GM12874 (cell line): ENCODE measurements around the gene AUTS2.

ENCODE experiments used
- TF ChIP-seq, protein P1 (sequence below): IDR thresholded peaks from 2 replicates; pipeline ENCODE4 v1.5.1; 2011; ENCODE audit warnings: low read depth, mild to moderate bottlenecking, control low read depth, low read length, moderate library complexity; ENCODE audit not compliant: insufficient read depth

The AUTS2 gene

DNA sequence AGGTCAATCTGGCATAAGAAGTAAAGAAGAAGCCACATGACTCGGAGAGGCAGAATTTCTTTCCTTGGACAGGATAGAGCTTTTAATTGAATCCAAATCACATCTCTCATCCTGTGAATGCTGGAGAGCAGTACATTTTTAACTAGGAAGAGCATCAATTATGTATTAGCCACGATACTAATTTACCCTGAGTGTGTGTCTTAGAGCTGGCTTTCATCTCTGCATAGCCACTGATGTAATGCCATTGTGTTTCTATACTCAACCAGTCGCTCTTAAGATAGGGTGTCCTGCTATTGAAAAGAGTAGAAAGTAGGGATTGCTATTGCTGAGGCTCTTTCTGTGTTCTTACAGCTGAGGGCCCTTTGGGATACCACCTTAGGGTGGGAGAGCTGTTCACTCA is 280.3 kb downstream of the AUTS2 start:
- TF ChIP-seq, protein P1, sequence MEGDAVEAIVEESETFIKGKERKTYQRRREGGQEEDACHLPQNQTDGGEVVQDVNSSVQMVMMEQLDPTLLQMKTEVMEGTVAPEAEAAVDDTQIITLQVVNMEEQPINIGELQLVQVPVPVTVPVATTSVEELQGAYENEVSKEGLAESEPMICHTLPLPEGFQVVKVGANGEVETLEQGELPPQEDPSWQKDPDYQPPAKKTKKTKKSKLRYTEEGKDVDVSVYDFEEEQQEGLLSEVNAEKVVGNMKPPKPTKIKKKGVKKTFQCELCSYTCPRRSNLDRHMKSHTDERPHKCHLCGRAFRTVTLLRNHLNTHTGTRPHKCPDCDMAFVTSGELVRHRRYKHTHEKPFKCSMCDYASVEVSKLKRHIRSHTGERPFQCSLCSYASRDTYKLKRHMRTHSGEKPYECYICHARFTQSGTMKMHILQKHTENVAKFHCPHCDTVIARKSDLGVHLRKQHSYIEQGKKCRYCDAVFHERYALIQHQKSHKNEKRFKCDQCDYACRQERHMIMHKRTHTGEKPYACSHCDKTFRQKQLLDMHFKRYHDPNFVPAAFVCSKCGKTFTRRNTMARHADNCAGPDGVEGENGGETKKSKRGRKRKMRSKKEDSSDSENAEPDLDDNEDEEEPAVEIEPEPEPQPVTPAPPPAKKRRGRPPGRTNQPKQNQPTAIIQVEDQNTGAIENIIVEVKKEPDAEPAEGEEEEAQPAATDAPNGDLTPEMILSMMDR, result no peak

DNA sequence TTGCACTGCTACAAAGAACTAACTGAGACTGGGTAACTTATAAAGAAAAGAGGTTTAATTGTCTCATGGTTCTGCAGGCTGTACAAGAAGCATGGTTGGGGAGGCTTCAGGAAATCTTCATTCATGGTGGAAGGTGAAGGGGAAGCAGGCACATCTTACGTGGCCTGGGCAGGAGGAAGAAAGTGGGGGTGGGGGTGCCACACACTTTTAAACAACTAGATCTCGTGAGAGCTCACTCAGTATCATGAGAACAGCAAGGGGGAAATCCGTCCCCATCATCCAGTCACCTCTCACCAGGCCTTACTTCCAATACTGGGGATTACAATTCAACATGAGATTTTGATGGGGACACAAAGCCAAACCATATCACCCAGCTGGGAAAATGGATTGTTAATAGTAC is 281.7 kb downstream of the AUTS2 start:
- TF ChIP-seq, protein P1, result no peak

DNA sequence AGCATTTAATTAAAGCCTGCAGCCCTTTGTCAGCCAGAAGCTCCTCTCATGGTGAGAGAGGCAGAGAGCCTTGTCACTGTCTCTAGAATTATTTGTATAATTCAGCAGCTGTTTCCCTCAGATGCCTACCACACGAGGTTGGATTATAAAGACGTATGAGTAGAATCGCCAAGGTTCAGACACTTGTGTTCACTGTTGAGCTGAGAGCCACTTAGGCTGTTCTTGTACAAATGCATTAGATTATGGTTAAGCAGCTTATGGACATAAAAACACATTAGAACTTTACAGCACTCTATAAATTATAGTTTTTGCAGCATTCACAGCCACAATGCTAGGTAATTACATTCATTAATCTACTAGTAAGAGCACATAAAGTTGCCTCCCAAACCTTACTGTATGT is 282.6 kb downstream of the AUTS2 start:
- TF ChIP-seq, protein P1, result no peak

DNA sequence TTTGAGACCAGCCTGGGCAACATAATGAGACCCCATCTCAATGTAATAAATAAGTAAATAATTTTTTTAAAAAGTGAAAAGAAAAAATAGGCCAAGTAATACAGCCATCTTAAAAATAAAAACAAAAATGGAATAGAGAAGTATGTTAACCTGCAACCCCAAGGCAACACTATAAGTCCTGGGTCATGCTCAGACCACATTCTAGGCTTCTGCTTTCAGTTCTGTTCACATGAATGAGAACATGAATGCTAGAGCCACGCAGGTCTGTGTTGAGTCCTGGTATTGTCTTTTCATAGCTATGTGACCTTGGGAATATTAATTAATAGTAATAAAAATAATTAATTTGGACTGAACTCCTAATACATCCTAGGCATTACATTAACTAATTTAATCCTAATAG is 284.0 kb downstream of the AUTS2 start:
- TF ChIP-seq, protein P1, result no peak

DNA sequence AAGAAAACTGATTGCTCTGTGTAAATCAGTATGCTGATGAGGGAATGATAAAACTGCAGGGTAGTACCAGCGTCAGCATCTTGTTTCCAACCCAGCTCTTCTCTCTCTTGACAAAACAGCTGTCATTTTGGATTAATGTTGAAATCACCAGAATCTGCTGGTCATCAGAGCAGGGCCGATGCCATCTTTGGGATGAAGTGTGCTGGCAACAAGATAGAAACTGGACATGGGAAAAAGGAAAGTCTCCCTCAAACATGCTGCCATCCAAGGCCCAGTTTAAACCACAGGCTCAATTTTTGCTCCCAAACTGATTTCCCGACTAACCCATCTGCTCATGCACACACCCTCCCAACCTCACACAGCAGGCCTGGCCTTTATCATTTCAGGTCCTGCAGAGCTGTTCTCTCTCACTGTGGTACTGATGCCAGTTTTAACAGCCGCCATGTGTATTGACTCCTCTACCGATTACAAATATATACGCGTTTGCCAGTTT is 285.2 kb downstream of the AUTS2 start:
- TF ChIP-seq, protein P1, result no peak

DNA sequence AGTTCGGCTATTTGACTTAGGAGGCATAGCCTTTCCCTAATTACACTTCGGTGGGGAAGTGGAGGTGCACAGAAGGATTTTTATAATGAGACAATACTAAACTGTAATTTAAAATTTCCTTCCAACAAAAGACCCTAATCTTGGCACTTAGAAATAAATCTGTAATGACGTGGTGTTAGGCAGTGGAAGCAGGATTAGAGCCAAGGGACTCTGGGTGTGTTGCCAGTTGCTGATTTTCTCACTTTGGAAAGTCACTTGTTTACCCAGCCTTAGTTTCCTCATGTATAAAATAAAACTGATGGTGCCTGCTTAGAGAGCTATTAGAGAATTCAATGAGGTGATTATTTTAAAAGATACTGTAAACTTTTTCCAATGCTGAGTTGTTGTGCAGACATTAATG is 287.2 kb downstream of the AUTS2 start:
- TF ChIP-seq, protein P1, result no peak

DNA sequence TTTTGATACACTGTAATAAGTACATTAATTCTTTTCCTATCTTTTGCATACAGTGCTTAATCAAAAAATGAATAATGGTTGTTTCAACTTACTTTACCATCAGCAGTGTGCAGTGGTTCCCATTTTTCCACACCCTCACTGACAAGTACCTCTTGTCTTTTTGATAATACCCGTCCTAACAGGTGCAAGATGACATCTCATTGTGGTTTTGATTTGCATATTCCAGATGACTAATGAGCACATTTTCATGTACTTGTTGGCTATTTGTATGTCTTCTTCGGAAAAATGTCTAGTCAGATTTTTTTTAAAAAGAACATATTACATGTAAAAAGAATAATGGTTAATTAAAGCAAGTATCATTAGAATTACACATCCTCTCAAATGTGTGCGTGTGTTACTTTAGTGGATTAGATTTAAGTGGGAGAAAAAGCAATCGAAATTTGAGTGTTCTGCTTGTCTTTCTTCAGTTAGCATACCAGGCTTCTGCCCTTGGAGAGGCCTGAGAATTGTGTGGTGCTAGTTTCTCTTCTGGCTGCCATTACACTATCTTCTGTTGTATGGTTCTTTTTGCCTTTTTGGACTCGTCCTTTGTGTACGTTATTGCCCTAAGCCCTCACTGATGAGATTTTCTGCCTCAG is 291.2 kb downstream of the AUTS2 start:
- TF ChIP-seq, protein P1, result no peak
